ENCODE data around the gene ADTRP.

Gene ADTRP

GRCh38 chr6:11722805-11723631 is 55.6 kb downstream of the ADTRP start:
- no peak for DNase-seq (ENCODE audit: low read depth)

DNA sequence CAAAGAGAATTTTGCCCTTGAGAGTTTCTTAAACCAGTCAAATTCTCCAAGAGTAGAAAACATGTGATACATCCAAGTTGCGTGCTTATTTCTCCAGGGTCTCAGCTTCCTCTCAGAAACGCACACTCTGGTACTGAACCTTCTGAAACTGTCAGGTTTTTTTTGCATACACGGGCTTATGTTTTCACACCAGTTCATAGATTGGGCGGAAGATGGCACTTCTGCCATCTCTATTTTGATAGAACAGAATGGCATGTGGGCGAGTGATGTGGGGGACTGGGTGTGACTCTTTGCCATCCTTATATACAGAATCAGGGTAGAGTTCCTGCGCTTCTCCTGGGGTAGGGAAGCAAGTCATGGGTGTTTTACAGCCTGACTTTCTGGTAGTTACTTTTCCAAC is 56.4 kb downstream of the ADTRP start:
- DNase-seq (ENCODE audit: low read depth) = no peak

DNA sequence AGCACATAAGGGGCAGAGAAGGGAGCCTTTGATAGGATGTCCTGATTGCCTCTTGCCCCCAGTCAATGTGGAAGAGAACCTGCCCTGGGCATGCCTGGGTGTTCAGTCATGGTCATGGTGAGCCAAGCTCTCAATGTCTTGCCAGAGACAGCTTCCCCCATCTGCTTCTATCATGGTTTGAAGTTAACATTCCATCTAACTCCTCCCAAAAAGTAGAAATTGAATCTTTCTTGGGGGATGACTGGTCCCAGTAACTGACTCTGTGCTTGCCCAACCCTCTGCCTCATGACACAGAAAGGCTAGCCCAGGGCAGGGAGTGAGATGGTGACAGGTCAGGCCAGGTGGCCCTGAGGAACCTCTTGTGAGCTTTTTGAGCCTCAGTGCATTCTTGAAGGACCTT is 60.1 kb downstream of the ADTRP start:
- no peak for DNase-seq (ENCODE audit: low read depth)

DNA sequence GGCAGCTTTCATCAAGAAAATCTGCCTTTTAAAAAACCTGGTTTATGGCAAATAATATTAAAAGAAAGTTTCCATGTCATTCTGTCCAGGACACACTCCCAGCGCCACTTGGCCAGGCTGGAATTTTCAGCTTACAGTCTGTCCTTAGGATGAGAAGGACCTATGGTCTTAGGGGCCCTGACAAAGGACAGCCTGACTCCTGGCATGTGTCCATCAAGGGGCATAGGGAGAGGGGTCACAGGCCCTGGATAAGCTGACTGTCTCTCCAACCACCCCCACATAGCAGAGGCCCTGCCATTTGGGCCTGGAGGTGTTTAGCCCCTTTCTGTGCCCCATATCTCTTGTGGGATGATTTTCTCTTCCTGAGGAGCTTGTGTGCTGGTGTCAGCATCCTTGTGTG is 60.6 kb downstream of the ADTRP start:
- DNase-seq (ENCODE audit: low read depth) = no peak

GRCh38 chr6:11714798-11715285 is 63.8 kb downstream of the ADTRP start:
- DNase-seq (ENCODE audit: low read depth) = no peak

DNA sequence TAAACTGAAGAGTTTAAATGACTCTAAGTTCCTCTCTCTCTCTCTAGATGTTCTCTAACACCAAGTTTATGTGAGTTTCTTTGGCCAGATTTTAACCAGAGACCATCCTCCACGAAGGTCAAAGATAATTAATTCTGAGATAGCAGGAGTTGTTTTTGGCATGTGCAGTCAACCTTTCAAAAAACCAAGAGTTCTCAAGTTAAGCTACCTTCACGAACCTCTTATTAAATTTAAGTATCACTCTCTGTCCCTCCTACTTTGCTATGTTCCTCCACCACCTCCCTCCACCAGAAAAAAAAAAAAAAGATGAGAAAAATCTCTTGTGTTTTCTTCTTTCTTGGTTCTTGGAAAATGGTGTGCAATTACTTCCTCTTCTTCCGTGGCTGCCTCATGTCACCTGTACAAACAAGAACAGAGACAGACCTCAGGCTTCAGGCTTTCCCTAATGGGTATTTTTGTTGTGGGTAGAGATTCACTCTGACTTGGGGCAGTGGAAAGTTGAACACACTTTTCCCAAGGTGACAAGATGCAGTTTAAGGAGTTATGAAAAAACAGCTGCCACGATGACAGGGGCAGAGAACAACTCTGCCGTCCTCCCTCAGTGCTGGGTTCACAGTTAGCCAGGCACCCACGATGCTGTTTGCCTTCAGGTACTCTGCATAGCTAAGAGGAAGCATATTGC is 64.3 kb downstream of the ADTRP start:
- DNase-seq (ENCODE audit: low read depth) = no peak

GRCh38 chr6:11712760-11713159 is 65.8 kb downstream of the ADTRP start:
- no peak for DNase-seq (ENCODE audit: low read depth)

DNA sequence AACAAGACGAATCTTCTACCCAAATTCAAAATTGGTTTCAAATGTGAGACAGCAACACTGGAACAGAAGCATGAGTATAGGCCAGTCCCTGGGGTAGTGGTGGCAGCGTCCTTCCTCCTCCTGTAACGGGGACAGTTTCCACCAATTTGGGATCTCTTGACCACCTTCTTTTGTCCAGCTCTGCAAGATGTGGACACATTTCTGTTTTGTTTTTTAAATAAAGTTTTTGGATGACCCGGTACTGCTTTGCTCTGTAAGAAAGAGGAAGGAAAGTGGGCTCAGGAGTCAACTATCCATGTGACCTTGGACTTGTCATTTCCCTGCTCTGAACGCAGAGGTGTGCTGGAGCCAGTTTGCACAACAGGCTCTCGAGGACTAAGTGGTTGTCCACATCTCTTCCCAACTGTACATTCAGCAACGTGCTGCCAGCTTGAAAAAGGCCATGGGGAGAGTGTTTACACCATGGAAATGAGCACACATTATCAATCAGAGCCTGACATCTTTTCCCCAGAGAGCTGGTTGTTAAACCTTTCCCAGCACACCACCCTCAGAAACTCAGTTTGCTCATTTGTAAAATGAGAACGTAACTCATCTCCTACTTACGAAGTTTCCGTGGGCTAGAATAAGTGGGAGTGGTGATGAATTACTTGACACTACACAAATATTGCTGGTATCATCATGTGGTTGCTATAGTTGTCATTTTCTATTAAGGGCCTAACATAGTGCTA is 66.5 kb downstream of the ADTRP start:
- DNase-seq (ENCODE audit: low read depth) = no peak

DNA sequence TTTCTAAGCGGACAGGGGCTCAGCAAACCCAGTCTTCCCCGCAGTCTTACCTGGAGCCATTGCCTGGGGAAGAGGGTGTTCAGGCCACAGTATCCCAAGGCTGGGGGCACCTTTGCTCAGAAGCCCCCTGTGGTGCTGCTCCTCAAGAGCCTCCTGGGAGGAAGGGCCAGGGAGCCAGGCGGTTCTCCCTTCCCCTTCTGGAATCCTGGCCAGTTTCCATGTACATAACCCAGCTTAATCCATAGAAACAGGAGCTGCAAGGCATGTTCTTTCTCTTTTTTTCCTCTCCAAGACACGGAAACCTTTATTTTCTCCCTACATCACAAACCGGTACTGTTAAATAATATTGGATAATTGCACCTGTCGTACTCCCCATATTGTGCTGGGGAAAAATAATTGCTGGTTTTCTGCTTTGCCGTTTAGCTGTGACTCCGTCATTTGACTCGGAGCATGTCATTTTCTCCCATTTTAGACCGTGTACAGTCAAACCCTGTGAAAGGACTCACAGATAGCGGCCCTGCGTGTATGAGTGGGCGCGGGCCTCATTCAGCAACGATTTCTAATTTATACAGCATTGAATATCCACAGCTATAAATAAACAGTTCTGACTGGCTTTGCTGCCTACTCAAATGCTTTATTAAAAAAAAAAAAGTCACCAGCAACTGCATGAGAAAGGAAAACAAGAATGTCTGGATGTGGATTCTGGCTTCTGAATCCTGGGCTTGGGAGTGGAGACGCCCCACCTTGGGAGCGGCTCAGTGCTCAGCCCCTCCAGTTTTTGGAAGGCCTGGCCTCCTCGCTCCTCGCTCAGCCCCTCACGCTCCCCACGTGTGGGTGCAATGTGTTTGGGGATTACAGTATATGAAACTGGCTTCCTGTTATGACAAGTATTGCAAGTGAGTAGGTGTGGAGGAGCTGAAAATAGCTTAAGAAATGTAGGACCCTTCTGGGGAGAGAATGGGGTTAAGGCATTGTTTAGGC is 67.3 kb downstream of the ADTRP start:
- no peak for DNase-seq (ENCODE audit: low read depth)

DNA sequence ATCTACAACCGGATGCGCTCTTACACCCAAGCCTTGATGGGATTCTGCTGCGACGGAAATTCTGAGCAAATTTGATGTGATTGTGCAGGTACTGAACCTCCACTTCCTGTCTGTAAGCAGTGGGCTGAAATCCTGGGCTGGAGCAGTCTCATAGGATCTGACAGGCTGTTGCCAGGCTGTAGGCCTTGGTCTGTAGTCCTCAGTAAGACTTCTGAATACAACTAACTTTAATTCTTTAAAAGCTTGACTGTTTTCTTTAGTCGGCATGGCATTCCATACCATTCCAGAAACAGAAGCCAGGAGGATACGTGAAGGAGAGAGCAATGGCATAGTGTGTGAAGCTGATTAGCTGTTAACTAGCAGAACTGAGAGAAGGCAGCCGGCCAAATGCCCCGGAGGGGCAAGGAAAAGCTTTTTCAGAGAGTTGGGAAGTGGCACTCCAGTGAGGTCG is 68.3 kb downstream of the ADTRP start:
- DNase-seq (ENCODE audit: low read depth) = no peak

- no peak for DNase-seq (ENCODE audit: low read depth)
Observed at GRCh38 chr6:11706171-11706570, 72.4 kb downstream of the ADTRP start.

GRCh38 chr6:11705483-11705882 is 73.1 kb downstream of the ADTRP start:
- DNase-seq (ENCODE audit: low read depth) = no peak

DNA sequence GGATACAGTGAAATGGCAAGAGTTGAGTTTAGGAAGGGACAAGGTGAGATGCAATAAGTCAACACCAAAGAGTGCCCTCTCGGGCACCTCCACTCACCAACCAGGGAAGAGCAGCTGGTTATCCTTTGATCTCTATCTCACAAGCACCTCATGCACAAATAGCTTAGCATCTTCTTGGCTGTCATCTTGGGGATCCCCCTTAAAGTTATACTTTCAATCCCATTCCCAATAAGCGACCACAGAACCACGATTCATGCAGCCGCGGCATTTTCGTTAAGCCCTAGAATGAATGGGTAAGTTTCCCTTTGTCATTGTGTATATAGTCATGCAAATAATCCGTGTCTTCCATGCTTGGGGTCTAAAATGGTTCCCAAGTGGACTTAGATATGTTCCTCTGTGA is 73.5 kb downstream of the ADTRP start:
- no peak for DNase-seq (ENCODE audit: low read depth)

GRCh38 chr6:11703725-11704124 is 74.9 kb downstream of the ADTRP start:
- DNase-seq (ENCODE audit: low read depth) = no peak

- no peak for DNase-seq (ENCODE audit: low read depth)
Observed at GRCh38 chr6:11702500-11703130, 76.0 kb downstream of the ADTRP start.

DNA sequence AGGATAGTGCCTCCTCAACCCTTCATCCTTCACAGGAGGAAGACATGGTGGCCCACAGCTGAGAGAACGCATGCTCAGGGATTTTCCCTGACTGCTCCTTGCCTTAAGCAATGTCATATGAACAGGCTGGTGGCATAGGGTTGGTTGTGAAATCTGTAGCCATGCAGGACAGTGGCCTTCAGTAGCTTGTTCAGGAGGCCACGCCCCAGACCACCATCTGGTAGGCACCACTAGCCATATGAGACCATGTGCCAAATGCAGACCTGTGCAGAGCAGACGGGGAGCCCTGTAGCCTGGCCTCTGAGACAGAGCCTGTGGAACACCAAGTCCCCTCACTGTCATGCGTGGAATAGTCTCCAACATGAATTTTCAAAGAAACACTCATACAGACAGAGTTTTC is 76.5 kb downstream of the ADTRP start:
- DNase-seq (ENCODE audit: low read depth) = no peak

DNA sequence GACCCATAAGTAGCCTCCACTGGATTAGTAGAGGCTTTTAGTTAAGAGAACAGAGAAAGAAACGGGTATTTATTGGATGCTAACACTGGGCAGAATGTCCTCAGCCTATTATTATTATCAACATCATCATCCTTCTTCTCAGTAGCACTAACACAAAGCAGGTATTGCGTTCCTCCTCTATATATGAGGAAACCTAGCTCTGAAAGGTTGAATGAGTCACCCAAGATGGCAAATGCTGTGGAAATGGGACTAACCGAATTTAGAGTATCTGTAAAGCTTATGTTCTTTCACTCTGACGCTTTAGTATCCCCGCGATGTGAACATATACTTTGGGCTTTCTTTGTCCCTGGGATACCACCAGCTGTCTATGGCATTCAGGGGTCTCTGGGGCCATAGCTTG is 77.0 kb downstream of the ADTRP start:
- DNase-seq (ENCODE audit: low read depth) = no peak

DNA sequence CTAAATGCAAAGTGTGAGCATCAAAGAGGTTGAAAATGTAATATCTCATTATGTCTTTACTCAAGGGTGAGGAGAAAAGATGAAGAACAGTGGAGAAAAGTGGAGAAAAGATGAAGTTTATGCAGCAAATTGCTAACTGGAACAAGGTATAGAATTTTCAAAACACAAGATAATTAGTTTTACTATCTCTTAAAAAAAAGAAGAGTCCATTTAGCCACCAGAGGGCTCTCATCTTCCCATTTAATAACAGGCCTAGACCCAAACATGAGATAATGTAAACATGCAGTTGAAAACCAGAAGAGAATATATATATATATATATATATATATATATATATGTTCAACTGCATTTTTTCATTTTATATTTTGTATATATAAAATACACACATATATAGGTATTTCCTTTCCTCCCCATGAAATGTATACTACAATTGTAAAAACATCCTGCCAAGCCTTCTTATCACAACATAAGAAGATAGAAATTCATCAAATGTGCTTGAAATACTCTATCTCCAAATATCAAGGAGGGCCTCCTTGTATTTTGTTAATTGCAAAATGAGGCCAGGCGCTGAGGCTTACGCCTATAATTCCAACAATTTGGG is 78.4 kb downstream of the ADTRP start:
- no peak for DNase-seq (ENCODE audit: low read depth)

GRCh38 chr6:11699576-11699975 is 79.0 kb downstream of the ADTRP start:
- DNase-seq (ENCODE audit: low read depth) = no peak

All from stimulated activated CD8-positive, alpha-beta memory T cell treated with anti-CD3 and anti-CD28 coated beads, Interleukin-15, amount 100 ng/mL, for 1 hour (primary cell).